ENCODE data around the gene NIPBL.
"Not testable (repeated sequence)": the region's sequence is repeated elsewhere in the genome, so short reads cannot be mapped to it uniquely, and the experiment has no call there.

Gene NIPBL

DNA sequence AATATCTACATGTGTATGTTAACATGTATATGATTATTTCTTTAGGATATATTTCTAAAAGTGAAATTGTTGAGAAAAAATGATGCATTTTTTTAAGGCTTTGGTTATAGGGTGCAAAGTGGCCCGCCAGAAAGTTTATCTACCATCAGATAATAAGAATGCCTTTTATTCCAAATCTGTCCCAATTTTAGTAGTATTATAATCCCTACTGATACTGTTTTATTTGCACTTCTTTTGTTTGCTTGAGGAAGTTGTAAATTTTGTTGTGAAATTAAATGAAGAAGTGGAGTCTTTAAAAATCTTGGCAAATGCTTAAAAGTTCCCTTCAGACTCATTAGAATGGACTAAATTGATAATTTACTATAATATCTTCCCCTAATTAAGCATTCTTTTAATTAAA is 73.0 kb downstream of the NIPBL start:
- no peak for DNase-seq

DNA sequence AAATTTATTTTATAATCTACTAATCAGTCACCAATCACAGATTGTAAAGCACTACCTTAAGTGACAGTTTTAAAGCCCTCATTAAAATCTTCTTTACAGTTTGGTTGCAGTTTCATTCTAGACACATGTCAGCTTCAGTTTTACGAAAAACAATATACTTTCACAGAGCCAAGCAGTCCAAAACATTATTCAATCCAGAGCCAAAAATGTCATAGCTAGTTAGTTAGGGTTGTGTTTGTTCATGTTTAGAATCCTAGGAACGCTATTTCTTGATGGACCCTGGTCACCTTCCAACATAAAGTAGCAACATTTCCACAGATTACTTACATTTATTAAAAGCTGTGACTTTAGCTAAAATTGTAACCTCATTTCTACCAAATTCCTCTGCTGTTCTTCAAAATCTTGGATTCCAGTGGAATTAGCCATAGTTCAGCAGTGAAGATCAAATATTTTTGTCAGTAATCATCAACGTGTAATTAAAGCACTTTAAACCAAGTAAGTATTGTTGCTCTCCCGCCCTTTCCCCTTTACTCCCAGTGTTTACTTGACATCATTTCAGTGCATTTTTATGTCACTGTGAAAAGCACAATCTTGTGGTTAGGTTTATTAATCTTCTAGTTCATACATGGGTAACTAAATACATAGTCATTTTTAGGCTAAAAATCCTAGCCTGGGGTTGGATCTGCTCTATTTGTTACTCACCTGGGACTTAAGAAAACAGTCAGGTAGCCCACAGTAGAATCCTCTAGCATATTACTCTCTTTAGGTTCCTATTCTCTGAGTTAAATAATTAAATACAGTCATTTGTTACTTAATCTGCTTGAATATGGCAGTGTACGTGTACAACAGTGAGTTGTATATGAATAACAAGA is 74.3 kb downstream of the NIPBL start:
- peak; percentile 89 for DNase-seq

DNA sequence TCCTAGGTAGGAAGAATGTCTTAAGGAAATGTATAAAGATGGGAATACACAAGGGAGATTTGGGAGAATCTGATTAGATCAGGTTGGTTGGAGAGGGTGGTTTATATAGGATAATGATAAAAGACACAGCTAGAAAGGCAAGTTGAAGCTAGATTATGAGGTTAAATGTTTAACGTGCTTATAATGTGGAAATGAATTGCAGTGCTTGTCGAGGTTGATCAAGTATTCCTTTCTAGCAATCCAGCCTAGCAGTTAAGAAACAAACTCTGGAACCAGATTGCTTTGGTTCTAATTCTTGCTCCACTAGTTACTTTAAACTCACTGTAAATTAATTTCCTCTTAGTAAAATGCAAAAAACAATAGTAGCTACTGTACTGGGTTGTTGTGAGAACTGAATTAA is 76.5 kb downstream of the NIPBL start:
- no peak for DNase-seq

DNA sequence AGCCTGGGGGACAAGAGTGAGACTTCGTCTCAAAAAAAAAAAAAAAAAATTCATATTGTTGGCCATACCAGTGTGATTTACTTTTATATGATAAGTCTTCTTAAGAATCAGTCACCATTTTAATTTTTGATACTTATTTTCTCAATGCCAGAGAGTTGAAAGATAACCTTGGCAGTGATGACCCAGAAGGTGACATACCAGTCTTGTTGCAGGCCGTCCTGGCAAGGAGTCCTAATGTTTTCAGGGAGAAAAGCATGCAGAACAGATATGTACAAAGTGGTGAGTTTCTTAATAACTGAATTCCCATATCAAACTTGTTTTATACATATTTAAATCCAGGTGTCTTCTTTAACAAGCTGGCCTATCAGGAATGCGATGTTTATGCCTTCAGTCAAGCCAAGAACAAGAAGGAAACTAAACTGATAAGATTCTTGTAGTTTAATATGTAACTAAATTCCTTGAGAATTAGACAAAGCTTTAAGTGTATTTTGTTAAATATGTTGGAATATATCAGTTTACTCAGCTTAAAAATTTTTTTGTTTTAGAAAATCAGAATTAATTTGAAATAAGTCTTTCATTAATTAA is 81.5 kb downstream of the NIPBL start:
- DNase-seq, result no peak

DNA sequence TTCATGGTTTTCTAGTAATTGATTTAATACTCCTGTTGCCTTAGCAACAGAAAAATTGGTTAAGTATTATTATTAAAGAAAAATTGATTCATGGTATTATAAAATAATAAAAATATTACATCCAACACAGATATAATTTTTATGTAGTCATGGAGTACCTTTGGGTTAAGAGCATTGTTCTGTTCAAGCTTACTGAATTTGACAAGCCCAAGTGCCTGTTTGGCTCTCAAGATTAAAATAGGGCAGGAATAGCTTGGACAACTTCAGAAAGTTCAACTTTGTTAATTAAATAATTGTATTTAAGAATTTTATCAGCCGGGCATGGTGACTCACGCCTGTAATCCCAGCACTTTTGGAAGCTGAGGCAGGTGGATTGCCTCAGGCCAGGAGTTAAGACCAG is 82.0 kb downstream of the NIPBL start:
- DNase-seq, result no peak

DNA sequence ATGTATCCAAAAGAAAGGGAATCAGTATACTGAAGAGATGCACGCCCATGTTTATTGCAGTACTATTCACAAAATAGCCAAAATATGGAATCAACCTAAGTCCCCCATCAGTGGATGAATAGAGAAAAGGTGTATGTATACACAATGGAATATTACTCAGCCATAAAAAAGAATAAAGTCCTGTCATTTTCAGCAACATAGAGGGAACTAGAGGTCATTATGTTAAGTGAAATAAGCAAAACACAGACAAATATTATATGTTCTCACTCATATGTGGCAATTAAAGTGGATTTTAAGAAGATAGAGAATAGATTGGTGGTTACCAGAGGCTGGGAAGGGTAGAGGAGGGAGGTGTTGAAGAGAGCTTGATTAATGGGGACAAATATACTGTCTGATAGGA is 88.6 kb downstream of the NIPBL start:
- DNase-seq, result no peak

DNA sequence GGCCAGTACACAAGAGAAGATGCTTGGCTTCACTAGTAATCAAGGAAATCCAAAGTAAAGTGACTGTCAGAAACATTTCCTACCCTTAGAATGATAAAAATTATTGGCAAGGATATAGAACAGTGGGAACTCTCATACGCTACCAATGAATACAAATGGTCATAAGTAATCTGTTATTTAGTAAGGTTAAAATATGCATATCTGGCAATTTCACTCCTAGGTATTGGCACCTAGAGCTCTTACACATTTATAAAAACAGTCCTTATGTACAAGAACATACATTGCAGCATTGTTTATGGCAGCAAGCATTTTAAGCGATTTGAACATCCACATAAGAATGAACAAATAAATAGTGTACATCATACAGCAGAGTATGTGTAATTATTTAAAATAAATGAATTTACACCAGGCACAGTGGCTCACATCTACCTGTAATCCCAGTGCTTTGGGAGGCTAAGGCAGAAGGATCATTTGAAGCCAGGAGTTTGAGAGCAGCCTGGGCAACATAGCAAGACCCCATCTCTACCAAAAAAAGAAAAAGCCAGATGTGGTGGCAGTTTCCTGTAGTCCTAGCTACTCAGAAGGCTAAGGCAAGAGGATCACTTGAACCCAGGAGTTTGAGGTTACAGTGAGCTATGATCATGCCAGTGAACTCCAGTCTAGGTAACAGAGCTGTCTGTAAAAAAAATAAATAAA is 93.3 kb downstream of the NIPBL start:
- no peak for DNase-seq

DNA sequence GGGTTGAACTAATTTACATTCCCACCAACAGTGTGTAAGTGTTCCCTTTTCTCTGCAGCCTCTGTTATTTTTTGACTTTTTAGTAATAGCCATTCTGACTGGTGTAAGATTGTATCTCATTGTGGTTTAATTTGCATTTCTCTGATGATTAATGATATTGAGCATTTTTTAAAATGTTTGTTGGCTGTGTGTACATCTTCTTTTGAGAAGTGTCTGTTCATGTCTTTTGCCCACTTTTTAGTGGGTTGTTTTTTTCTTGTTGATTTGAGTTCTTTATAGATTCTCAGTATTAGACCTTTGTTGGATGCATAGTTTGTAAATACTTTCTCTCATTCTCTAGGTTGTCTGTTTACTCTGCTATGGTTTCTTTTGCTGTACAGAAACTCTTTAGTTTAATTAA is 101.6 kb downstream of the NIPBL start:
- no peak for DNase-seq

- peak; percentile 36 for DNase-seq
Measured at GRCh38 chr5:36982146-36982545, 105.6 kb downstream of the NIPBL start.

GRCh38 chr5:36985387-36985786 is 108.8 kb downstream of the NIPBL start:
- peak; percentile 3 for DNase-seq

- DNase-seq, result no peak
Measured at GRCh38 chr5:36988396-36988795, 111.8 kb downstream of the NIPBL start.

GRCh38 chr5:36998578-36998977 is 122.0 kb downstream of the NIPBL start:
- no peak for DNase-seq

GRCh38 chr5:37002176-37002751 is 125.7 kb downstream of the NIPBL start:
- no peak for DNase-seq

DNA sequence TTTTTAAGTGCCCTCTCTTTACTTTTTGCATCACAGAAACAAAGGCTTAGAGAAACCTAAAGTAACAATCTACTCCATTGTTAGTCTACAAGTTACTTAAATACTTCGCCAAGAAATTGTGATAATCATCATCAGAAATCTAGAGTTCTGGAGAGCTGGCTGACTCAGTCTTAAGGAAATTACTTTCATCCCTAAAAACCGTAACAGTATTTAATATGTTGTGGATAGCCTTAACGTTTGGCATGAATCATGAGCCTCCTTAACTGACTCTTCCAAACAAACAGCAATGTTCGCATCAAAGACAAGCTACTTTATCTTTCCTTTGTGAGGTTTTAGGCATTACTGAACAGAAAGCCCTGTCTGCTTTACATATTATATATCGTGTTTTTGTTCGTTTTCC is 128.7 kb downstream of the NIPBL start:
- DNase-seq, result peak; percentile 67

DNA sequence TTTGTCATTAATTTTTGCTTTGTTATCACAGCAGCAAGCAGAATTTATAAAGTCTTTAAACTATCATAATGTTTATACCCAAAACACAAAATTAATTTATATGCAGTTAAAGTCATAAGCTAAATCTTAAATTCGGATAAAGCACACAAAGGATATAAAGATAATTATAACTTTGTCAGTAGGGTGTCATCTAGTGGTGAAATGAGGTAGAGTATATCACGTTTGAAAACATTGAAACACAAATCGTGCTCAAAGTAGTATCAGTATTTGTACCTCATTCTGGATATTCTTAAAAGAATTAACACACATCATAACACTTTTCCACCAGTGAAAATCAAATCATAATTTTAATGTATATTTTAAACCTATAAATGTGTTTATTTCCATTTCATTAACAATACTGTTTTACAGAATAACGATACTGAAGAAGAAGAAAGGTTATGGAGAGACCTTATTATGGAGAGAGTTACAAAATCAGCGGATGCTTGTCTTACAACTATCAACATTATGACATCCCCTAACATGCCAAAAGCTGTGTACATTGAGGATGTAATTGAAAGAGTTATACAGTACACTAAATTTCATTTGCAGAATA is 129.5 kb downstream of the NIPBL start:
- peak; percentile 38 for DNase-seq

DNA sequence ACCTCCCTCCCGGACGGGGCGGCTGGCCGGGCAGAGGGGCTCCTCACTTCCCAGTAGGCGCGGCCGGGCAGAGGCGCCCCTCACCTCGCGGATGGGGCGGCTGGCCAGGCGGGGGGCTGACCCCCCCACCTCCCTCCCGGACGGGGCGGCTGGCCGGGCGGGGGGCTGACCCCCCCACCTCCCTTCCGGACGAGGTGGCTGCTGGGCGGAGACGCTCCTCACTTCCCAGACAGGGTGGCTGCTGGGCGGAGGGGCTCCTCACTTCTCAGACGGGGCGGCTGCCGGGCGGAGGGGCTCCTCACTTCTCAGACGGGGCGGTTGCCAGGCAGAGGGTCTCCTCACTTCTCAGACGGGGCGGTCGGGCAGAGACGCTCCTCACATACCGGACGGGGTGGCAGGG is 136.6 kb downstream of the NIPBL start:
- not testable (repeated sequence) for DNase-seq

DNA sequence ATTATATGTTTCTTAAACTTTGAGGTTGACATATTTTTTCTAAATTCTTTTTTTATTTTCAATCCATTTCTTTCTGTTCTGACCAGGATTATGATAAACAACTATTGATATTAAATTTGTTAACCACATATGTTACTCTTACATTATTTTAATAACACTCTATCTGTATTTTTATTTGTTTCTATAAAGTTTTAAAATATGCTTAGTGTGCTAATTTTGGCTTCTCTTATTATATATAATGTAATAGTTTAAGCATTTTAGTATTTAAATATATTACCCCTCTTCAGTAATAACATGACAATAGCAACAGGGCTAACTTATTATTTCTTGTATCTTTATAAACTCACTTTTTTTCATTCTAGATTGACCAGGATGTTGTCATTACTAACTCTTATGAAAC is 137.8 kb downstream of the NIPBL start:
- no peak for DNase-seq

DNA sequence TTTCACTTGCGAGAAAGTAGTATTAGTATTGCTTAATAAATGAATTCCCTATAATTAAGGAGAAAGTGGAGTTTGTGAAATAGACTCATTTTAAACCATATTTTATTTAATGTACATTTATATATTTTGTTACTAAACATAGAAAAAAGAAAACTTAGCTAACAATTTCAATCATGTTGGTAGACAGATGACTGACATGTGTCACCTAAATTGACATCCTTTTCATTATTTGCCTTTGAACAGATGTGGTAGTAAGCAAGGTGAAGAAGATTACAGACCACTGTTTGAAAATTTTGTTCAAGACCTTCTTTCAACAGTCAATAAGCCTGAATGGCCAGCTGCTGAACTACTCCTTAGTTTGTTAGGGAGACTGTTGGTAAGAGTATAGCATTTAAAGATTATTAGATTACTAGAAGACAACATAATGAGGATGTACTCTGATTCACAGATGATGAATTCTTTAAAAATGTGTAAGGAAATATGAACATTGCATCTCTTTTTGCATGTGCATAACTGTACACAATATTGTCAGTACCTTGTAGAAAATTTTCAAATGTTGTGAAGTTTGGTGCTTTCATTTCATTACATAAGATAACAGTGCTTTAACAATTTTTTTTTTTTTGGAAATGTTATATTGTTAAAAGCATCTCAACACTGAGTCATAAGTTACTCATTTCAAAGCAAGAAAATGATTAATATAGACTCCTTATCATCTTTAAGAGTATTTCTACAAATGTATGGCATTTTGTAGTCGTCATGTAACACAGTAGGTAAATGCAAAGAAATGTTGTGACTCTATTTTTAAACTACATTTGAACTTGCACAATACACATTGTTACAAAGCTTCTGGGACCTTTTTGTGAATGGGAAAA is 139.5 kb downstream of the NIPBL start:
- DNase-seq, result peak; percentile 46

GRCh38 chr5:37028910-37029309 is 152.3 kb downstream of the NIPBL start:
- no peak for DNase-seq

- no peak for DNase-seq
Measured at GRCh38 chr5:37029436-37029835, 152.9 kb downstream of the NIPBL start.

DNA sequence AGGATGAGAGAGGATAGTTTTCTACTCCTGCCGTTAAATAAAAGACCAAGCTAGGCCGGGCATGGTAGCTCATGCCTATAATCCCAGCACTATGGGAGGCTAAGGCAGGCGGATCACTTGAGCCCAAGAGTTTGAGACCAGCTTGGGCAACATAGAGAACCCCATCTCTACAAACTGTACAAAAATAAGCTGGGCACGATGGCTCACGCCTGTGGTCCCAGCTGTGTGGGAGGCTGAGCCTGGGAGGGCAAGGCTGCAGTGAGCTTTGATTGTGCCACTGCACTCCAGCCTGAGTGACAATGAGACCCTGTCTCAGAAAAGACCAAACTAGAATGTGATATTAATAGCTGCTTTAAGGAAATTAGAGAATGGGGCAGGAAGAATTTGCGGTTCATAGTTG is 158.4 kb downstream of the NIPBL start:
- no peak for DNase-seq

DNA sequence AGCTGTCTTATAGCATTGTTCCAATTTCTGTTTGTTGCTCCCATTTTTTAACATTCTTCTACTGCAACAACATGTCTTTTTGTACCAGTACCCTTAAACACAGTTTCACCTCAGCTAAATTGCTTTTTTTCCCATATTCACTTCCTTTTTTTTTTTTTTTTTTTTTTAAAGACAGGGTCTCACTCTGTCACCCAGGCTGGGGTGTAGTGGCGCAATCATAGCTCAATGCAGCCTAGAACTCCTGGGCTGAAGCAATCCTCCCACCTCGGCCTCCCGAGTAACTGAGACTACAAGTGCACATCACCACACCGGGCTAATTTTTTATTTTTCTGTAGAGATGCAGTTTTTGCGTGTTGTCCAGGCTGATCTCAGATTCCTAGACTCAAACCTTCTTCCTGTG is 161.3 kb downstream of the NIPBL start:
- no peak for DNase-seq

All from EL (cell line).